Mucosa of rectum (tissue), 2 donors: ENCODE data around the gene EPHB2.
A peak's percentile ranks its signal among the peaks of the same experiment; 100 is the strongest.

Source experiments
- H3K27ac ChIP-seq, 2 donors: one replicate each; pipeline ENCODE4 v1.7.0; 2013; ENCODE audit warnings: inconsistent platforms in 2 of 2, low read depth in 2 of 2, low read length in 2 of 2
- H3K27me3 ChIP-seq, 2 donors: one replicate each; pipeline ENCODE4 v1.7.0; 2013; ENCODE audit warnings: low read length in 2 of 2; ENCODE audit not compliant: control insufficient read depth in 2 of 2, insufficient read depth in 2 of 2
- H3K36me3 ChIP-seq, 2 donors: one replicate each; pipeline ENCODE4 v1.7.0; 2013; ENCODE audit warnings: low read length in 2 of 2; ENCODE audit not compliant: control insufficient read depth in 2 of 2, insufficient read depth in 2 of 2
- H3K4me1 ChIP-seq, 2 donors: one replicate each; pipeline ENCODE4 v1.7.0; 2013; ENCODE audit warnings: low read length in 2 of 2, mild to moderate bottlenecking in 1 of 2; ENCODE audit not compliant: control insufficient read depth in 2 of 2, insufficient read depth in 2 of 2
- H3K4me3 ChIP-seq, 2 donors: one replicate each; pipeline ENCODE4 v1.7.0; 2013; ENCODE audit warnings: low read length in 2 of 2
- H3K9ac ChIP-seq, 2 donors: one replicate each; pipeline ENCODE4 v1.7.0; 2013; ENCODE audit warnings: low read length in 2 of 2, low read depth in 1 of 2, mild to moderate bottlenecking in 1 of 2
- H3K9me3 ChIP-seq, 2 donors: one replicate each; pipeline ENCODE4 v1.7.0; 2013; ENCODE audit warnings: low read length in 2 of 2; ENCODE audit not compliant: control insufficient read depth in 2 of 2
- donor health status: healthy.
- donor health status: Normal muscosa, but diverticular disease.

The EPHB2 gene

GRCh38 chr1:22883406-22883805, 172.8 kb downstream of the EPHB2 start:
- Histone ChIP-seq H3K9me3 (no peaks in the 10 kb centered on the region), H3K9ac (no peak overlapping the region), H3K36me3 (peaks cover 14 to 28% of the 10 kb centered on the region in 2 donors), H3K27ac (no peak overlapping the region), H3K4me1 (no peaks in the 10 kb centered on the region), H3K4me3 (no peak overlapping the region), H3K27me3 (no peaks in the 10 kb centered on the region)

DNA sequence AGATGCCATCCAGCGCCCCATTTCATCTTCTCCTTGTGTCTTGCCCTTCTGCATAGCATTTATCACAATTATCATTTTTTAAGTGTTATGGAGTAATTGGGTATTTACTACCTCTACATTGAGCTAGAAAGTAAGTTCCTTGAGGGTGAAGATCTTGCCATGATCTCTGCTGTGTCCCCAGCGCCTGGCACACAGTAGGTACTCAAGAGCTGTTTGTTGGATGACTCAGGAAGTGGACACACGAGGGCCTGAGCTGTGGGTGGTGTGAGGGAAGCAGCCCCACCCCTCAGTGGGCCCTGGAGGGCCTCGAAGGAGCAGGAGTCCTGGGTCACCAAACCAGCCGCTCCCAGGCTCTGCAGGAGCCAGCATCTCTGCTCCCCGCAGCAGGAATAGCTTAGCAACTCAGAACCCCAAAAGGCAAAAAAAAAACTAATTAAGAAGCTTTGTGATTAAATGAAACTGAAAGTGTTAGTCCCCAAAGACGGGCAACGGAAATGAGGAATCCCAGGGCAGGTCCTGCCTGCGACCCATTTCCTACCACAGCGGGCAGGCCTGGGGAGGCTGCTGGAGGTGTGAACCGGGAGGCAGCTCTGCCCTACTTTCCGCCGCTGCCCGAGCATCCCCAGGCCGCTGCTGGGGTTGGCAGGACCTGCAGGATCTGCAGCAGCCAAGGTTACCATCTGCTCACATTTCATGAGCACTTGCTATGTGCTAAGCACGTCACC, 174.3 kb downstream of the EPHB2 start:
- H3K9ac ChIP-seq: no peak overlapping the region
- H3K36me3 ChIP-seq: peaks cover 8 to 29% of the 10 kb centered on the region in 2 donors
- H3K27me3 ChIP-seq: no peaks in the 10 kb centered on the region
- no peak overlapping the region for H3K27ac ChIP-seq
- H3K4me1 ChIP-seq: no peaks in the 10 kb centered on the region
- no peaks in the 10 kb centered on the region for H3K9me3 ChIP-seq
- H3K4me3 ChIP-seq: peak overlapping the region in 1 of 2 donors; percentile 13

DNA sequence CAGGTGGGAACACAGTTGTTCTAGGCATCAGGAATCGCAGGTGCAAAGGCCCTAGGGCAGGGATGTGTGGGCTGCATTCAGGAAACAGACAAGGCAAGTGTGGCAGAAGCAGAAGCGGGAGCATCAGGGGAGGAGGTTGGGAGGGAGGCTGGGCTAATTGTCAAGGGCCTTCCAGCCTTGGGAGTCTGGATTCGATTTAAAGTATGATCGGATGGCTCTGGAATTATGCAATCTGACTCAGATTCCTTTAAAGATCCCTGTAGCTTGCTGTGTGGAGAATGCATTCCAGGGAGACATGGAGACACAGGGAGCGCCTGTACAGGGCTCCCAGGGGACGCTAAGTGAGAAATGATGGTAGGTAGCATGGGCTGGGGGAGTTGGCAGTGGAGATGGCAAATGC, 175.6 kb downstream of the EPHB2 start:
- H3K4me3 ChIP-seq: no peak overlapping the region
- H3K9ac ChIP-seq: no peak overlapping the region
- H3K27ac ChIP-seq: no peak overlapping the region
- no peaks in the 10 kb centered on the region for H3K27me3 ChIP-seq
- H3K36me3 ChIP-seq: peaks cover 8 to 24% of the 10 kb centered on the region in 2 donors
- H3K4me1 ChIP-seq: no peaks in the 10 kb centered on the region
- H3K9me3 ChIP-seq: no peaks in the 10 kb centered on the region

- no peaks in the 10 kb centered on the region for H3K9me3 ChIP-seq
- H3K4me3 ChIP-seq: no peak overlapping the region
- no peaks in the 10 kb centered on the region for H3K27me3 ChIP-seq
- no peak overlapping the region for H3K27ac ChIP-seq
- no peak overlapping the region for H3K9ac ChIP-seq
- H3K4me1 ChIP-seq: no peaks in the 10 kb centered on the region
- H3K36me3 ChIP-seq: peaks cover 13 to 19% of the 10 kb centered on the region in 2 donors
Measured at GRCh38 chr1:22887491-22887890, 176.9 kb downstream of the EPHB2 start.

- H3K4me3 ChIP-seq: no peak overlapping the region
- H3K27me3 ChIP-seq: no peaks in the 10 kb centered on the region
- no peak overlapping the region for H3K27ac ChIP-seq
- peaks cover 15 to 23% of the 10 kb centered on the region in 2 donors for H3K36me3 ChIP-seq
- H3K4me1 ChIP-seq: no peaks in the 10 kb centered on the region
- no peak overlapping the region for H3K9ac ChIP-seq
- H3K9me3 ChIP-seq: no peaks in the 10 kb centered on the region
Measured at GRCh38 chr1:22888320-22889075, 177.9 kb downstream of the EPHB2 start.

DNA sequence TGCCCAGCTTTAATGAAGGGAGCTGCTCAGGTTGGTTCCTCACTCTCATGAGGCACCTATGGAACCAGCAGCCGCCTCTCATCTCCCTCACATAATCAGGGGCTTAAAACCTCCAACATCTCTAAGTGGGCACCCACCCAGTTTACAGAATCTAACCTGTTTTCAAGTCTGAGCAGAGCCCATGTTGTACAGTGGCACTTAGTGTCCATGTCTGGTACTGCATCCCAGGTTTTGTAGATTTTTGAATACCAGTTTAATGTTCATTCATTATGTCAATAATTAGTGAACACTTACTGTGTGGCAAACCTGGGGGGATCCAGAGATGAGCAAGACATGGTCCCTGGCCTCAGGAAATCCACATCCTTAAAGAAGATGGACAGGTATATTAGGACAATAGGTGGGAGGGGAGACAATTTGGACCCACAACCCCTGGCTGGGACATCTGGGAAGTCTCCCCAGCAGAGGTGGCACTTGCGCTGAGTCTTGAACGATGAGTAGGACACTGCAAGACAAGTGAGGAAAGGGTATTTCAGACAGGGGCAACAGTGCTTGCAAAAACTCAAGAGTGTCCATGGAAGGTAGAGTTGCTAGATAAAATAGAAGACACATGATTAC, 178.7 kb downstream of the EPHB2 start:
- Histone ChIP-seq H3K36me3 (peaks cover 13 to 27% of the 10 kb centered on the region in 2 donors), H3K9ac (no peak overlapping the region), H3K27ac (no peak overlapping the region), H3K9me3 (no peaks in the 10 kb centered on the region), H3K4me3 (no peak overlapping the region), H3K27me3 (no peaks in the 10 kb centered on the region), H3K4me1 (no peaks in the 10 kb centered on the region)

- Histone ChIP-seq H3K36me3 (peaks cover 35 to 40% of the 10 kb centered on the region in 2 donors), H3K9ac (no peak overlapping the region), H3K9me3 (no peaks in the 10 kb centered on the region), H3K4me3 (no peak overlapping the region), H3K4me1 (no peaks in the 10 kb centered on the region), H3K27me3 (no peaks in the 10 kb centered on the region), H3K27ac (no peak overlapping the region)
Measured at GRCh38 chr1:22892789-22893188, 182.2 kb downstream of the EPHB2 start.

GRCh38 chr1:22893292-22893691, 182.7 kb downstream of the EPHB2 start:
- H3K36me3 ChIP-seq: peaks cover 35 to 40% of the 10 kb centered on the region in 2 donors
- H3K4me1 ChIP-seq: no peaks in the 10 kb centered on the region
- H3K4me3 ChIP-seq: no peak overlapping the region
- no peaks in the 10 kb centered on the region for H3K9me3 ChIP-seq
- H3K9ac ChIP-seq: no peak overlapping the region
- no peak overlapping the region for H3K27ac ChIP-seq
- no peaks in the 10 kb centered on the region for H3K27me3 ChIP-seq

DNA sequence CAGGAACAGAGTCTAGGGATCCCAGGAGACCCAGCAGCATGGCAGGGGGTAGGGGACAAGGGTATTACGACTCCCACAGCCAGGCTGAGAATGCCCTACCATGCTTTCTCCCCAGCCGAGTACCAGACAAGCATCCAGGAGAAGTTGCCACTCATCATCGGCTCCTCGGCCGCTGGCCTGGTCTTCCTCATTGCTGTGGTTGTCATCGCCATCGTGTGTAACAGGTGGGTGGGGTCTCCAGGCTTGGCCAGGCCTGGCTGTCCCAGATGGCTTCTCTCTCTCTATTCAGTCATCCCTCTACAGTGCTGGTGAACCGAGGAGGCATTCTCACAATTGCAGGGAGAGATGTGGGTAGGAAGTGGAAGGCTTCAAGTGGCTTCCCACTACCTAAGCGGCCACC, 184.7 kb downstream of the EPHB2 start:
- Histone ChIP-seq H3K36me3 (peaks cover 35 to 38% of the 10 kb centered on the region in 2 donors), H3K9me3 (no peaks in the 10 kb centered on the region), H3K9ac (no peak overlapping the region), H3K4me1 (no peaks in the 10 kb centered on the region), H3K4me3 (no peak overlapping the region), H3K27ac (no peak overlapping the region), H3K27me3 (no peaks in the 10 kb centered on the region)

GRCh38 chr1:22896184-22896583, 185.5 kb downstream of the EPHB2 start:
- no peaks in the 10 kb centered on the region for H3K9me3 ChIP-seq
- no peaks in the 10 kb centered on the region for H3K27me3 ChIP-seq
- H3K27ac ChIP-seq: no peak overlapping the region
- peaks cover 35 to 38% of the 10 kb centered on the region in 2 donors for H3K36me3 ChIP-seq
- no peak overlapping the region for H3K4me3 ChIP-seq
- no peaks in the 10 kb centered on the region for H3K4me1 ChIP-seq
- no peak overlapping the region for H3K9ac ChIP-seq
